Brain microvascular endothelial cell (primary cell): ENCODE measurements around the gene ATP2B2.

Experiments
- DNase-seq: peaks from one replicate; pipeline ENCODE4 v3.0.0-alpha.2; 2020
- H3K27ac ChIP-seq: fragments of 250-450 bp; sonication (Bioruptor Pico); 2 replicates; pipeline ENCODE4 v1.5.1; 2020; ENCODE audit warnings: mild to moderate bottlenecking, moderate library complexity
- H3K27me3 ChIP-seq: fragments of 250-450 bp; sonication (Bioruptor Pico); replicated peaks from 2 replicates; pipeline ENCODE4 v1.5.1; 2020; ENCODE audit warnings: mild to moderate bottlenecking
- H3K36me3 ChIP-seq: fragments of 250-450 bp; sonication (Bioruptor Pico); replicated peaks from 2 replicates; pipeline ENCODE4 v1.5.1; 2020; ENCODE audit warnings: mild to moderate bottlenecking
- H3K4me3 ChIP-seq: 2 replicates; pipeline ENCODE4 v1.5.1; 2011; ENCODE audit warnings: low read depth, mild to moderate bottlenecking, control low read depth, low read length, moderate library complexity
- CTCF ChIP-seq: IDR thresholded peaks from 2 replicates; pipeline ENCODE4 v1.5.1; 2011; ENCODE audit warnings: low read depth, mild to moderate bottlenecking, moderate library complexity, low read length, control low read depth, inconsistent platforms; ENCODE audit errors: missing control alignments
- in situ Hi-C: cut with HindIII; loops from 2 replicates; pipeline ENCODE4 v1.10.0; 2017; ENCODE audit warnings: low sequenced_read_pairs, low pct_ligation_motif_present

The ATP2B2 gene

GRCh38 chr3:10279384-10280176, 225.8 kb downstream of the ATP2B2 start:
- no peak overlapping the region for H3K4me3 ChIP-seq
- H3K27me3 ChIP-seq = no peaks in the 10 kb centered on the region
- in situ Hi-C loops = no loop called here
- no peak overlapping the region for H3K27ac ChIP-seq
- H3K36me3 ChIP-seq = peaks cover 40% of the 10 kb centered on the region
- no peak for DNase-seq
- no peak for TF ChIP-seq CTCF

- DNase-seq = no peak
- Histone ChIP-seq H3K27me3 (no peaks in the 10 kb centered on the region), H3K27ac (no peak overlapping the region), H3K4me3 (no peak overlapping the region), H3K36me3 (peaks cover 35% of the 10 kb centered on the region)
- no peak for TF ChIP-seq CTCF
- in situ Hi-C loops = no loop called here
Measured at GRCh38 chr3:10278501-10278900, 226.9 kb downstream of the ATP2B2 start.

GRCh38 chr3:10277115-10277625, 228.2 kb downstream of the ATP2B2 start:
- Histone ChIP-seq H3K4me3 (no peak overlapping the region), H3K27me3 (no peaks in the 10 kb centered on the region), H3K27ac (no peak overlapping the region), H3K36me3 (peaks cover 32% of the 10 kb centered on the region)
- in situ Hi-C loops = no loop called here
- no peak for DNase-seq
- no peak for TF ChIP-seq CTCF

- Histone ChIP-seq H3K36me3 (peaks cover 43% of the 10 kb centered on the region), H3K27me3 (no peaks in the 10 kb centered on the region), H3K4me3 (no peak overlapping the region), H3K27ac (no peak overlapping the region)
- no peak for TF ChIP-seq CTCF
- in situ Hi-C loops = no loop called here
- DNase-seq = no peak
Measured at GRCh38 chr3:10274601-10275000, 230.8 kb downstream of the ATP2B2 start.
